SK-N-SH treated with all-trans-retinoic acid at 6 μM for 48 hours (cell line): ENCODE results near the gene DNAJC1.

Experiments used
- ARNTL ChIP-seq: fragments of 450-650 bp; formaldehyde crosslinking; IDR thresholded peaks from 2 replicates; pipeline ENCODE4 v1.5.0; 2020; ENCODE audit warnings: low read depth, mild to moderate bottlenecking, moderate library complexity, borderline replicate concordance
- ESRRG ChIP-seq: fragments of 250-450 bp; sonication (Bioruptor Pico); IDR thresholded peaks from 2 replicates; pipeline ENCODE4 v1.6.1; 2021; ENCODE audit warnings: mild to moderate bottlenecking
- GLIS3 ChIP-seq: fragments of 250-450 bp; sonication (Bioruptor Pico); IDR thresholded peaks from 2 replicates; pipeline ENCODE4 v1.5.0; 2020; ENCODE audit warnings: mild to moderate bottlenecking, moderate library complexity
- OSR1 ChIP-seq: fragments of 250-450 bp; sonication (Bioruptor Pico); IDR thresholded peaks from 2 replicates; pipeline ENCODE4 v1.8.0; 2022; ENCODE audit warnings: moderate library complexity, mild to moderate bottlenecking, inconsistent platforms
- RARB ChIP-seq: fragments of 250-450 bp; sonication (Bioruptor Pico); IDR thresholded peaks from 2 replicates; pipeline ENCODE4 v1.8.0; 2021; ENCODE audit warnings: mild to moderate bottlenecking, moderate library complexity
- SNAI2 ChIP-seq: fragments of 250-450 bp; sonication (Bioruptor Pico); IDR thresholded peaks from 2 replicates; pipeline ENCODE4 v1.5.0; 2020; ENCODE audit warnings: mild to moderate bottlenecking, moderate library complexity
- TCF4 ChIP-seq: fragments of 250-450 bp; sonication (Bioruptor Pico); IDR thresholded peaks from 2 replicates; pipeline ENCODE4 v1.8.0; 2021; ENCODE audit warnings: mild to moderate bottlenecking, moderate library complexity, borderline replicate concordance
- TOX ChIP-seq: fragments of 250-450 bp; sonication (Bioruptor Pico); IDR thresholded peaks from 2 replicates; pipeline ENCODE4 v1.8.0; 2021; ENCODE audit warnings: mild to moderate bottlenecking, moderate library complexity, borderline replicate concordance
- ZC3H10 ChIP-seq: fragments of 250-450 bp; sonication (Bioruptor Pico); IDR thresholded peaks from 2 replicates; pipeline ENCODE4 v1.5.1; 2021; ENCODE audit warnings: mild to moderate bottlenecking, moderate library complexity
- ZFP30 ChIP-seq: fragments of 450-650 bp; formaldehyde crosslinking; IDR thresholded peaks from 2 replicates; pipeline ENCODE4 v1.5.0; 2022; ENCODE audit warnings: mild to moderate bottlenecking, moderate library complexity
- ZNF565 ChIP-seq: fragments of 450-650 bp; formaldehyde crosslinking; conservative IDR thresholded peaks from 2 replicates; pipeline ENCODE4 v1.5.0; 2020; ENCODE audit warnings: low read depth, mild to moderate bottlenecking, moderate library complexity
- ZNF70 ChIP-seq: fragments of 450-650 bp; formaldehyde crosslinking; IDR thresholded peaks from 2 replicates; pipeline ENCODE4 v1.5.0; 2020; ENCODE audit warnings: mild to moderate bottlenecking, moderate library complexity
- ZNF8 ChIP-seq: fragments of 450-650 bp; formaldehyde crosslinking; IDR thresholded peaks from 2 replicates; pipeline ENCODE4 v1.5.0; 2020; ENCODE audit warnings: mild to moderate bottlenecking, moderate library complexity
- TF ChIP-seq, protein P1 (sequence below): fragments of 250-450 bp; sonication (Bioruptor Pico); IDR thresholded peaks from 2 replicates; pipeline ENCODE4 v1.8.0; 2020; ENCODE audit warnings: mild to moderate bottlenecking, moderate library complexity, borderline replicate concordance

GRCh38 chr10:21830037-21830436, 173.5 kb downstream of the DNAJC1 start:
- TF ChIP-seq ZC3H10 (CRISPR knock-in tag) (no peak), GLIS3 (CRISPR knock-in tag) (no peak), ARNTL (CRISPR knock-in tag) (no peak), SNAI2 (CRISPR knock-in tag) (no peak), ZNF70 (no peak), ZFP30 (CRISPR knock-in tag) (no peak), OSR1 (CRISPR knock-in tag) (no peak), RARB (no peak), ZNF565 (CRISPR knock-in tag) (no peak), ESRRG (CRISPR knock-in tag) (no peak), TCF4 (CRISPR knock-in tag) (no peak), TOX (CRISPR knock-in tag) (no peak), ZNF8 (CRISPR knock-in tag) (no peak)
- TF ChIP-seq, protein P1, sequence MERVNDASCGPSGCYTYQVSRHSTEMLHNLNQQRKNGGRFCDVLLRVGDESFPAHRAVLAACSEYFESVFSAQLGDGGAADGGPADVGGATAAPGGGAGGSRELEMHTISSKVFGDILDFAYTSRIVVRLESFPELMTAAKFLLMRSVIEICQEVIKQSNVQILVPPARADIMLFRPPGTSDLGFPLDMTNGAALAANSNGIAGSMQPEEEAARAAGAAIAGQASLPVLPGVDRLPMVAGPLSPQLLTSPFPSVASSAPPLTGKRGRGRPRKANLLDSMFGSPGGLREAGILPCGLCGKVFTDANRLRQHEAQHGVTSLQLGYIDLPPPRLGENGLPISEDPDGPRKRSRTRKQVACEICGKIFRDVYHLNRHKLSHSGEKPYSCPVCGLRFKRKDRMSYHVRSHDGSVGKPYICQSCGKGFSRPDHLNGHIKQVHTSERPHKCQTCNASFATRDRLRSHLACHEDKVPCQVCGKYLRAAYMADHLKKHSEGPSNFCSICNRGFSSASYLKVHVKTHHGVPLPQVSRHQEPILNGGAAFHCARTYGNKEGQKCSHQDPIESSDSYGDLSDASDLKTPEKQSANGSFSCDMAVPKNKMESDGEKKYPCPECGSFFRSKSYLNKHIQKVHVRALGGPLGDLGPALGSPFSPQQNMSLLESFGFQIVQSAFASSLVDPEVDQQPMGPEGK (CRISPR knock-in tag): no peak
